ENCODE measurements around the gene ZNF224.
A peak's percentile ranks its signal among the peaks of the same experiment; 100 is the strongest.
"Not testable (repeated sequence)": the region's sequence is repeated elsewhere in the genome, so short reads cannot be mapped to it uniquely, and the experiment has no call there.

Gene ZNF224

GRCh38 chr19:44093931-44094765 lies at the start of gene ZNF224:
ZNF224 (plus strand) TSS chr19:44094361; CDS start chr19:44097874, 3,513 bp downstream.
- peak; percentile 27 to 75 (median 66) for DNase-seq

DNA sequence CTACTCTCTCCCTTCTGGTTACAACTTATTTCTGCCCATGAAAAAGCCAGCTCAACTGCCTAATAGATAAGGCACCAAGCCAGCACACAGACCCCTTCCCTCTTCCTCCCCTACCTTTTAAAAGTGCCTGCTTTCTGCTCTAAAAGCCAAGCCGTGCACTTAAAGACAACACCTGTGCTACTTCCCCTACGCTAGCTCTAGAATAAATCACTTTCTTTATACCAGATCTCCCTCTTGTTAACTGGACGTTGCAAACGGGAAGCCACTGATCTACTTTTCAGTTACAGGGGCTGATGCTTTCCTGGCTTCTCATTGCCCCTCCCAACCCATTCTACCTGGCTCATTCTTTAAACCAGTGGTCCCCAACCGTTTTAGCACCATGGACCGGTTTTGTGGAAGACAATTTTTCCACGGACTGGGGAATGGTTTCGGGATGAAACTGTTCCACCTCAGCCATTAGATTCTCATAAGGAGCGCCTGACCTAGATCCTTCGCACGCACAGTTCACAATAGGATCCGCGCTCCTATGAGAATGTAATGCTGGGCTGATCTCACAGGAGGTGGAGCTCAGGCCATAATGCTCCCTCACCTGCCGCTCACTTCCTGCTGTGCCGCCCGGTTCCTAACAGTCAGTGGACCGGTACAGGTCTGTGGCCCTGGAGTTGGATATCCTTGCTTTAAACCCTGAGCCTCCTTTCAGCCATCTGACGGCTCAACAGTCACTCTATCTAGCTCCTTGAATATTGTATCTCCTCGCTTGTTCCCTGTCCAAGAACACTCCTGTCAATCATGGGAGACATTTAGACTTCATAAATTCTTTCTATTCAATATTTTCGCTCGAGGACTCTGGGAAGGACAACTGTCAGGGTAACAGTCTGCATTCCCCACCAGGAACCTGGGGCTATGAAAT lies 43.2 kb upstream of the ZNF224 start:
- peak in 3 of 6 experiments; percentile 1 to 4 (median 2) for DNase-seq

DNA sequence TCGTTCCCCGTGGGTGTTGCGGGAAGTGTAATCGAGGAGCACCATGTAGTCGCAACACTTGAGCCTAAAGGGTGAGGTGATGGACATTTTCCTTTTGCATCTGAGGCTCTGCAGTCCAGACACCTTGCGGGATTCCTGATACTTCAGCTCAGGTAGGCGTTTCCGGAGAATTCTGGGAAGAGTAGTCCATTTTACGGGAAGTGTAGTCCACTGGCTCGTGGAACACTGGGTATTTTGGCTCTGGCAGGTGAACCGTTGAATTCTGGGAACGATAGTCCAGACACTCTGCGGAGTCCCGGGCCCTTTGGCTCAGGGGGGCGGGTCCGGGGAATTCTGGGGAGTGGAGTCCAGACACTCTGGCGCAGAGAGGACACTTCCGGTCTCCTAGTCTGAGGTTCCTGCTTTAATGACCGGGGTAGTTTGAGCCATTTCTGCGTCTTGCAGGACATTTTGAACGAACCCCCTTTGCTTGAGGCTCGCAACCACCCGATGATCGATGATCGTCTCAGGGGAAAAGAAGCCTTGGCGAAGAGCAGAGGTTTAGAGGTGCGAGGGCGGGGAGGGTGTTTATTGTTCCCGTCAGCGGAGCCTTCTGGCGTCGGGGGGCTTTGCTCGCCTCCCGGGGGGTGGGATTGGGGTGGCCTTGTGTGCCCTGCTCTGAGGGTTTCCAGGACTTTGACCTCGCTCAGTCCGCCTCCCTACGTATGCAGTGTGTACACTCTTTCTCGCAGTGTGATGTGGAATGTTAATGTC lies 42.3 kb upstream of the ZNF224 start, which contains the start of gene ZNF223:
TSS of gene ZNF223 (plus strand) at position 387 of the 753 bp plus-strand sequence. CDS start 3,141 bp downstream, outside the sequence.
- DNase-seq = peak; percentile 1 to 75 (median 46)

- DNase-seq = no peak
These were observed 38.3 kb upstream of the ZNF224 start for GRCh38 chr19:44055870-44056269.

- no peak for DNase-seq
These were observed 34.9 kb upstream of the ZNF224 start for GRCh38 chr19:44059229-44059628.

- no peak for DNase-seq
These were observed 33.1 kb upstream of the ZNF224 start for GRCh38 chr19:44061038-44061437.

GRCh38 chr19:44066305-44066704 lies 27.9 kb upstream of the ZNF224 start:
- DNase-seq = no peak

GRCh38 chr19:44069415-44069814 lies 24.7 kb upstream of the ZNF224 start:
- DNase-seq = no peak

GRCh38 chr19:44071824-44072542 lies 22.2 kb upstream of the ZNF224 start, which contains the start of gene ZNF284:
ZNF284 (plus strand) TSS chr19:44072159; CDS start chr19:44076390, 4,231 bp downstream.
- peak; percentile 63 to 86 (median 76) for DNase-seq

DNA sequence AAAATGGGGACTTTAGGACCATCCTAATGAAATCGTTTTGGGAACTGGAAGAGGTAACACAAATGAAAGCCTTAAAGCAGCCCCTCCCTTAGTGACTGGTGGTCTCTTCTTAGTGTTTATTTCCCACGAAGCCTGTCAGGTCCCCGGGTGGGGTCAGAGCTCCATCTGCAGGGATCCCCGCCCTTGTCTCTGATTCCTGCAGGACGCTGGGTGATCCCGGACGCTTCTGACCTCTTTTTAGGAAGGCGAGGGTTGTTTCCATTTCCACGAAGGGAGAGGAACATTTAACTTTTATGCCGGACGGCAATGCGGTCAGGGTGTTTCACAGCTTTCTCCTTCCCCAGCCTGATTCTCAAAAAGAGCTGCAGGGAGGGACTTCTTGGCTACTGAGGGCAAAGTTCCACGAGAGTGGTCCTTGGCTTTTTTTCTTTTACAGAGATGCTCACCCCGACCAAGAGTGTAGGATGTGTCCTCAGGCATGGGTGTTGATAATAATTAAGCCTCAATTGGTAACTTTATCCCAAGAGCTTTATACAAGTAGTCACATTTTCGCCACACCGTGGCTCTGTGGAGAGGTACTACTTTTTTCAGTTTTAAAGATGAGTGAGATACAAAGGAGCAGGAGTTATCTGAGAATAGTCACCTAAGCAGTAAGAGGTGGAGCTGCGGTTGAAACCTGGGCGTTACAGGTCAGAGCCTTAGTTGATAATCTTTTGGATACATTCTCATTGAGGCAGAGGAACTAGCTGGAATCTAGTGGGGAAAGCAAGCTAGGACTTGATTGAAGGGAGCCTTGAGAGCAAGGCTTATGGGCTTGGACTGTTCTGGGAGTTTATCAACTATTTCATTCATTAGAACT lies 21.4 kb upstream of the ZNF224 start:
- DNase-seq = no peak

DNA sequence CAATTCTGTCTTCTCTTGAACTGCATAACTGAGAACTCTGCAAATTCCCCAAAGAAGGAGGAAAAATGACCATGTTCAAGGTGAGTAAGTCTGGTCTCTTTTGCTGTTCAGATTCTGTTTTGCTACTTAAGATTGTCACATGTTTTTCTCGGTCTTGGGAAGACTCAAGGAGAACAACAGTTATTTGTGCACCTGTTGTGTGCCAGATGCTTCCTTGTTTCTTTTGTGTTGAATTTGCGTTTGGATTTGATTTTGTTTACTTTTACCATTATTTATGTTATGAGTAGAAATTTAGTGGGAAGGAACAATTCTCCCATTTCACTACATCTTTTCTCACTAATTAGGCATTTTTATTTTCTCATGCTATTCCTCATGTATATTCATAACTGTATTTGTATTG lies 17.8 kb upstream of the ZNF224 start:
- DNase-seq = no peak

- no peak for DNase-seq
These were observed 2.1 kb upstream of the ZNF224 start for GRCh38 chr19:44092108-44092507.

GRCh38 chr19:44107751-44108150 lies 13.6 kb downstream of the ZNF224 start:
- no peak for DNase-seq

- no peak for DNase-seq
These were observed 15.3 kb downstream of the ZNF224 start for GRCh38 chr19:44109458-44109857.

- no peak for DNase-seq
These were observed 17.8 kb downstream of the ZNF224 start for GRCh38 chr19:44111910-44112463.

DNA sequence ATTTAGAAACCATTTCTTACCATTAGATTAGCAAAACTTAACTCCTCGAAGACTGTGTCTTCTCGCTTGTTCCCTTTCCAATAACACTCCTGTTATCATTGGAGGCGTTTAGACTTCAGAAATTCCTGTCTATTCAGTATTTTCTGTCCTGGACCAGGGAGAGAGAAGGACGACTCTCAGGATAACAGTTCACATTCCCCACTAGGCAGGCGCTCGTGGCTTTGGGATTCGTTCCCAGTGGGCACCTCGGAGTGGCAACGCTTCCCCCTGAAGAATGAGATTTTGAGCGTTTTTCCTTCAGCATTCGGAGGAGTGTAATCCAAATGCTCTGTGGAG lies 18.6 kb downstream of the ZNF224 start:
- no peak for DNase-seq

DNA sequence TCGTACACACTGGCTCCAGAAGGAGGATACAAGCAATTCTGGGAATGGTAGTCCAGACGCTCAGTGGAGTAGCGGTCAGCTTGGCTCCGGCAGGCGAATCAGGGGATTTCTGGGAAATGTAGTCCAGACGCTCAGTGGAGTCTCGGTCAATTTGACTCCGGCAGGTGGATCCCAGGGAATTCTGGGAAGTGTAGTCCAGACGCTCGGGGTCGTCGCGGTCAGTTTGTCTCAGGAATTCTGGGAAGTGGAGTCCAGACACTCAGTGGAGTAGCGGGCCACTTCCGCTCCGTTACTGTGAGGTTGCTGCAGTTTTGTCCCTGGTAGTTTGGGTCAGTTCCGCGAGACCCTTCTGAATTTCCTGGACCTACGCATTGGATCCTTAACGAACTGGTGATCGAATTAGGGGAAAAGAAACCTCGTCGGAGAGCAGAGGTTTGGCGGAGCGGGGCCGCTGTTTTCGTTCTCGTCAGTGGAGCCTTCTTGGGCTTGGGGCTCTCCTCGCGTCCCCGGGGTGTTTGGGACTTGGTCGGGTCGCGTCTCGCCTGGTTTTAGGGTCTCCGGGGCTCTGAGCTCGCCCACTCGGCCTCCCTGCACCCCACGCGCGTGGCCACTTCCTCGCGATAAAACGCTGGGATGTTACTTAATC lies 19.1 kb downstream of the ZNF224 start, which contains the start of gene ZNF225:
TSS of gene ZNF225 (plus strand) at position 262 of the 646 bp plus-strand sequence. CDS start 2,429 bp downstream, outside the sequence.
- DNase-seq = peak; percentile 38 to 79 (median 70)

DNA sequence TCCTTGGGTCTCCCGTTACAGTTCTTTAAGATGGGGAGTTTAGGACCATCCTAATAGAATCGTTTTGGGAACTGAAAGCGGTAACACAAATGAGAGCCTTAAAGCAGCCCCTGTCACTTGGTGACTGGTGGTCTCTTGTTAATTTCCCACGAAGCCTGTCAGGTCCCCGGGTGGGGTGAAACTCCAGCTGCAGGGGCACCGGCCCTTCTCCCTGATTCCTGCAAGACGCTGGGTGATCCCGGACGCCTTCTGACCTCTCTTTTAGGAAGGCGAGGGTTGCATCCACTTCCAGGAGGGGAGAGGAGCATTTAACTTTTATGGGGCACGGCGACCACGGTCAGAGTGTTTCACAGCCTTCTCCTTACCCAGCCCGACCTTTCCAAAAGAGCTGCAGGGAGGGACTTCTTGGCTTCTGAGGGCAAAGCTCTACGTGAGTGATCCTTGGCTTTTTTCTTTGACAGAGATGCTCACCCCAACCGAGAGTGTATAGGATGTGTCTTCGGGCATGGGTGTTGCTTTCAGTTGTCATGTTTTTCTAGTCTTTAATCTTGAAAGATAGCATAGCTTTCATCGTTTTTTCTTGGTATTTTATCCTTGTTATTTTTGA lies 19.7 kb downstream of the ZNF224 start:
- DNase-seq = peak in 2 of 6 experiments; percentile 0 to 4

DNA sequence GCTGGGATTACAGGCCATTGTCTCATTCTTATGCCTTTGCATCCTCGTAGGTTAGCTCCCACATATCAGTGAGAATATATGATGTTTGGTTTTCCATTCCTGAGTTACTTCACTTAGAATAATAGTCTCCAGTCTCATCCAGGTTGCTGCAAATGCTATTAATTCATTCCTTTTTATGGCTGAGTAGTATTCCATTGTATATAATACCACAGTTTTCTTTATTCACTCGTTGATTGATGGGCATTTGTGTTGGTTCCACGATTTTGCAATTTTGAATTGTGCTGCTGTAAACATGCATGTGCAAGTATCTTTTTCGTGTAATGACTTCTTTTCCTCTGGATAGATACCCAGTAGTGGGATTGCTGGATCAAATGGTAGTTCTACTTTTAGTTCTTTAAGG lies 27.0 kb downstream of the ZNF224 start:
- not testable (repeated sequence) for DNase-seq
